HG02798 (cell line): ENCODE measurements around the gene RIPOR3.
"Not testable (repeated sequence)": the region's sequence is repeated elsewhere in the genome, so short reads cannot be mapped to it uniquely, and the experiment has no call there.

Source experiments
- ATAC-seq: cut with Tn5 transposase; IDR thresholded peaks from one replicate; pipeline ENCODE4 v1.9.1; 2021; ENCODE audit warnings: mild to moderate bottlenecking; ENCODE audit not compliant: unreplicated experiment, poor library complexity

Gene RIPOR3

GRCh38 chr20:50539798-50540197 lies 151.5 kb downstream of the RIPOR3 start:
- ATAC-seq, result not testable (repeated sequence)

GRCh38 chr20:50538276-50538675 lies 153.1 kb downstream of the RIPOR3 start:
- no peak for ATAC-seq

- ATAC-seq, result no peak
Measured at GRCh38 chr20:50537546-50538201, 153.7 kb downstream of the RIPOR3 start.

GRCh38 chr20:50536333-50536732 lies 155.0 kb downstream of the RIPOR3 start:
- no peak for ATAC-seq
